ENCODE measurements around the gene NOP16.

The NOP16 gene

DNA sequence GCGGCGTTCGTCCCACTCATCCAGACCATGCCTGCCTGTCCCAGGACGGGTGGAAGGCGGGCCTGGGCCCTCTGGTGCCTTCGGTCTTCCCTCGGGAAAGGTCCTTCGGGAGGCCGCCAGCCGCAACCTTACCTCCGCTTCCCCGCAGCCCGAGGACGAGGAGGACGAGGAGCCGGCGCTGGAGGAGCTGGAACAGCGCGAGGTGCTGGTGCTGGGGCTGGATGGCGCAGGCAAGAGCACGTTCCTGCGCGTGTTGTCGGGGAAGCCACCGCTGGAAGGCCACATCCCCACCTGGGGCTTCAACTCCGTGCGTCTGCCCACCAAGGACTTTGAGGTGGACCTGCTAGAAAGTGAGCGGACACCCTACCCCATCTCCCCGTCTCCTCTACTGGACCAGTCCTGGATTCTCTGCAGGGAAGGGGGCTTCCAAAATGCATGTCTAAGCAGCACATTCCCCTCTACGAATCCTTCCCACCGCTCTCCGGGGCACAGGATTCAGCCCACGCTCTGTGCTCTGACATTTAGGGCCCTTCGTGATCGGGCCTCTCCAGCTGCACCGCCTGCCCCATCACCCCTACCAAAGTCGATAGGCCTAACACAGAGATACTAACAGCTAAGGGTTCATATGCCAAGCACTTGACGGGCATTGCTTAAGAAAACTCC is 22.0 kb downstream of the NOP16 start:
- no peak for DNase-seq (ENCODE audit: low read depth)
- TF ChIP-seq, protein P1, sequence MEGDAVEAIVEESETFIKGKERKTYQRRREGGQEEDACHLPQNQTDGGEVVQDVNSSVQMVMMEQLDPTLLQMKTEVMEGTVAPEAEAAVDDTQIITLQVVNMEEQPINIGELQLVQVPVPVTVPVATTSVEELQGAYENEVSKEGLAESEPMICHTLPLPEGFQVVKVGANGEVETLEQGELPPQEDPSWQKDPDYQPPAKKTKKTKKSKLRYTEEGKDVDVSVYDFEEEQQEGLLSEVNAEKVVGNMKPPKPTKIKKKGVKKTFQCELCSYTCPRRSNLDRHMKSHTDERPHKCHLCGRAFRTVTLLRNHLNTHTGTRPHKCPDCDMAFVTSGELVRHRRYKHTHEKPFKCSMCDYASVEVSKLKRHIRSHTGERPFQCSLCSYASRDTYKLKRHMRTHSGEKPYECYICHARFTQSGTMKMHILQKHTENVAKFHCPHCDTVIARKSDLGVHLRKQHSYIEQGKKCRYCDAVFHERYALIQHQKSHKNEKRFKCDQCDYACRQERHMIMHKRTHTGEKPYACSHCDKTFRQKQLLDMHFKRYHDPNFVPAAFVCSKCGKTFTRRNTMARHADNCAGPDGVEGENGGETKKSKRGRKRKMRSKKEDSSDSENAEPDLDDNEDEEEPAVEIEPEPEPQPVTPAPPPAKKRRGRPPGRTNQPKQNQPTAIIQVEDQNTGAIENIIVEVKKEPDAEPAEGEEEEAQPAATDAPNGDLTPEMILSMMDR (IDR thresholded peaks at IDR 0.05; ENCODE audit: low read depth, low read length, missing control alignments), result no peak
- H3K4me3 ChIP-seq (ENCODE audit: low read depth, low read length), result peak overlapping the region; percentile 74

- DNase-seq (ENCODE audit: low read depth), result no peak
- H3K4me3 ChIP-seq (ENCODE audit: low read depth, low read length), result peak within 1 kb of the TSS; percentile 74
- TF ChIP-seq, protein P1 (IDR thresholded peaks at IDR 0.05; ENCODE audit: low read depth, low read length, missing control alignments), result no peak
Measured at GRCh38 chr5:176365351-176366231, 22.8 kb downstream of the NOP16 start, which contains the start of gene ARL10. Gene ARL10 (plus strand): TSS chr5:176365487. CDS start chr5:176365564, 77 bp downstream.

DNA sequence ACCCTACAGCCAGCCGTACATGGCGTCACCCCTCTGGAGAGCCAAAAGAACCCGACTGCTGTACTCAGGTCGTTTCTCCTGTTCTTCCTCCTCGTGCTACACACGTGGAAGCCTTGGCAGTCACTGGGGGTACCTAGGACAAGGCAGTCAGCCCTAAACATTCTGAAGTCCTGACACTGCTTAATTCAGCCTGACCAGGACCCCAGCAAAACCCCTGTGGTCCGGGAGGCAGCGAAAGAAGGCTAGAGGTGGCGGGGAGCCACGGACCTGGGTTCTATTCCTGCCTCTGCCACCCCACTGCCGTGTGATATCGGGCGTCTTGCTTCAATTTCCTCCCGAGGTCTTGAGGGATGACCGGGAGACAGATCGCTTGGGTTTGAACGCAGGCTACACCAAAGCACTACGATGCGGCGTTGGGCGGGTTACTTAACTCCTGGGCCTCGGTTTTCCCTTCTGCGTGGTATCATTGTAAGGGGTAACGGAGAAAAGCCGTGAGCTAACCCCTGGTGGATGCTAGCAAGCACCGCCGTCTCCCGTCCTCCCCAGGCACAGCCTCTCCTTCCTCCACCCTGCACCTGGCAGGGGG is 23.5 kb downstream of the NOP16 start:
- peak overlapping the region; percentile 74 for H3K4me3 ChIP-seq (ENCODE audit: low read depth, low read length)
- TF ChIP-seq, protein P1 (IDR thresholded peaks at IDR 0.05; ENCODE audit: low read depth, low read length, missing control alignments), result no peak
- DNase-seq (ENCODE audit: low read depth), result no peak

- DNase-seq (ENCODE audit: low read depth), result no peak
- peak overlapping the region; percentile 92 for H3K4me3 ChIP-seq (ENCODE audit: low read depth, low read length)
- TF ChIP-seq, protein P1 (IDR thresholded peaks at IDR 0.05; ENCODE audit: low read depth, low read length, missing control alignments), result no peak
Measured at GRCh38 chr5:176362233-176362490, 26.2 kb downstream of the NOP16 start.

- DNase-seq (ENCODE audit: low read depth), result peak; percentile 77
- TF ChIP-seq, protein P1 (IDR thresholded peaks at IDR 0.05; ENCODE audit: low read depth, low read length, missing control alignments), result peak; percentile 4
- peak within 1 kb of the TSS; percentile 92 for H3K4me3 ChIP-seq (ENCODE audit: low read depth, low read length)
Measured at GRCh38 chr5:176361437-176362232, 26.8 kb downstream of the NOP16 start, which contains the start of gene KIAA1191. Gene KIAA1191 (minus strand): TSS chr5:176361764. CDS start chr5:176359508, 2,256 bp downstream.

- peak overlapping the region; percentile 92 for H3K4me3 ChIP-seq (ENCODE audit: low read depth, low read length)
- DNase-seq (ENCODE audit: low read depth), result no peak
- TF ChIP-seq, protein P1 (IDR thresholded peaks at IDR 0.05; ENCODE audit: low read depth, low read length, missing control alignments), result no peak
Measured at GRCh38 chr5:176360894-176361436, 27.4 kb downstream of the NOP16 start.
